ENCODE data around the gene ZCCHC17.

Gene ZCCHC17

DNA sequence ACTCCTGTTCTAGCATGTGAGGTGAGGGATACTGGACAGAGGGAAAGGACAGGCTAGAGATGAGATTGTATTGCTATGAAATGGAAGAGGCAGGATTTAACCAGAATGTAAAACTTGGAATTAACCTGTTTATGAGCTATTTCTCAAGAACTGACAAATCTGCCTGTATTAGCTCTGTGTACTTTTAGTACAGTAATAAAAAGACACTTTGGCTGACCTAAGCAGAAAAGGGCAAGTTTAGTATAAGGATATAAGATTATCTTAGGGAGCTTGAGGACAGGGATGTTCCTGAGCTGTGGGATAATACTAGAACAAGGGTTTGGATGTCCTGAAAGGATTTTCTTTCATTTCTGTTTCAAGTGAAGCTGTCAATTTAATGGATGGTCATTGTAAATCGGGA, 11.2 kb downstream of the ZCCHC17 start:
- no peak for DNase-seq

DNA sequence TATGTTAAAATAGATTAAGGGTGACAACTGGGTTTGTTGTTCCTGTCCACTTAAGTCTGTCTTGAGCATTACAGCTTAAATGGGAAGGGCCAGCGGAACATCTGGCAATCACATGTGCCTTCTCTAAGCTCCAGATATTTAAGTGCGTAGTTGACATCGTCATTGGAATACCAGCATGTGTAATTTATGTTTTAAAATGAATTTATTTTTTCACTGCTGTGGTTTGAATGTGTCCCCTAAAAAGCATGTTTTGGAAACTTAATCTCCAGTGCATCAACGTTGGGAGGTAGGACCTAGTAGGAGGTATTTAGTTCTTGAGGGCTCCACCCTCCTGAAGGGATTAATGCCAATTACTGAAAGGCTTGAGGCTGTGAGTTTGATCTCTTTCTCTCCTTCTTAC, 13.4 kb downstream of the ZCCHC17 start:
- DNase-seq = no peak

DNA sequence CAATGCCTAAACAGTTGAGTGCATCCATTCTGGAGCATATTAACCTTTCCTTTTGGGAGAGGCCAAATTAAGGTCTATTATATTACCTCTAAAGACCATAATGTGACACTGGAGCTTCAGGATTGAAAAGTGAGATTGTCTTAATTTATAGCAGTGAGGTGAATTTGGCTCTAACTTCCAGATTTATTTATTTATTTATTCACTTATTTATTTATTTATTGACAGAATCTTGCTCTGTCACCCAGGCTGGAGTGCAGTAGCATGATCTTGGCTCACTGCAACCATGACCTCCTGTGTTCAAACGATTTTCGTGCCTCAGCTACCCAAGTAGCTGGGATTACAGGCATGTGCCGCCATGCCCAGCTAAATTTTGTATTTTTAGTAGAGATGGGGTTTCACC, 19.1 kb downstream of the ZCCHC17 start:
- no peak for DNase-seq

DNA sequence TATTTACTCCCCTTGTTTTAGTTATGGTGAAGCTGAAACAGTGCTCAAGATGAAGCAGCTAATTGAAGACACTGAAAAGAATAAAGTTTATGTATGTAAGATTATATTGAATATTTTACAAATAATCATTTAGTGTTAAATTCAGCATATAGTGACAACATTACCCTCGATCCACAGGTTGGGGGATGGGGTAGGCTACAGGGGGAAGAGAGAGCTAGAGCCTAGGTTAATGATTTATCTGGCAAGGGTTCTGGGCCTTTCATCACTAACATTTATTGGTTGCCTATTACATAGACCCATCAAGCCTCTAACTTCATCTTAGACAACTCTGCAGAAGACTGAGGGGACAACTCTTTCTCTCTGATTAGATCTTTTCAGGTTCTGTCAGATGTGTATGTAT, 21.3 kb downstream of the ZCCHC17 start:
- DNase-seq = no peak

DNA sequence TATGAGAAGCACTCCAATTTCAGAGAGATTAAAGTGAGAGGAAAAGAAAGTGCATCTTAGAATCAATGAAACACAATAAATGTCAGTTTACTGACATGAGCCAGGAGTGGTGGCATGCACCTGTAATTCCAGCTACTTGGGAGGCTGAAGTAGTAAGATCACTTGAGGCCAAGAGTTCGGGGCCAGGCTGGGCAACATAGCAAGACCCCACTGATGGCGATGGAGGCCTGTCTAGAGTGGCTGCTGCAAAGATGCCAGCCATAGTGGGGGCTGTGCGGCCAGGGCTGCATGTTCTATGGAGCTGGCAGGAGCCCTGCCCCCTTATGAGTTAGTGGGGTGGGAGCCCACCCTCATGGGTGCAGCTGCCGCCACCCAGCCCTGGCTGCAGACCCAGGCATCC, 27.3 kb downstream of the ZCCHC17 start:
- no peak for DNase-seq

DNA sequence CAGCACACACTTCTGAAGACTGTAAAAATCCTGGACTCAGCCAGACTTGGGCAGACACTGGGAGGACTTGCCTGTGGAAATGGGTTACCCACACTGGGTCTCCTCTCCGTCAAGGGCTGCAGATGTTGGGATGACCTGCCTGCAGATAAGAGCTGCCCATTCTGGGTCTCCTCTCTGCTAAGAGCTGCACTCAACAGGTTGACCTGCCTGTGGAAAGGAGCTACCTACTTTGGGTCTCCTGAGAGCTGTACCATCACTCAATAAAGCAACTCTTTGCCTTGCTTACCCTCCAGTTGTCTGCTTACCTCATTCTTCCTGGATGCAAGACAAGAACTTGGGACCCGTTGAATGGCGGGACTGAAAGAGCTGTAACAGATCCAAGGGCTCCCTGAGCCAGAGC, 28.2 kb downstream of the ZCCHC17 start:
- DNase-seq = no peak

DNA sequence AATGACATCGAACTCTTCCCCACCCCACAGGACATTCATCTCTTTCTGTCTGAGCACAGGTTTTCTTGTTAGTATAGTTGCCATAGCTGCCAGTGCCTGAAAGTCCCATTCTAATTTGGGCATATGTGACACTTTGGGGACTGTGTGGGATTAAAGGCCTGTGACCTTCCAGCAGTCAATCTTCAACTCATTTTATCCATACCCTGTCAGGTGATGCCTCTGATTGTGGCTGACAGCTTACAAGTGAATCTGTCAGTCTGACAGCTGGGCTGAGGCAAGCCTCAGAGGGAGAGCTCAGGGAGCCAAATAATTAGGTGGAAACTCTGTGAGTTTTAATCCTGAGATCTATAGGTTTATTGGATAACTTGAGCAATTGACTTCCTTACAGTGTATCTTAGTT, 29.6 kb downstream of the ZCCHC17 start:
- DNase-seq = no peak

DNA sequence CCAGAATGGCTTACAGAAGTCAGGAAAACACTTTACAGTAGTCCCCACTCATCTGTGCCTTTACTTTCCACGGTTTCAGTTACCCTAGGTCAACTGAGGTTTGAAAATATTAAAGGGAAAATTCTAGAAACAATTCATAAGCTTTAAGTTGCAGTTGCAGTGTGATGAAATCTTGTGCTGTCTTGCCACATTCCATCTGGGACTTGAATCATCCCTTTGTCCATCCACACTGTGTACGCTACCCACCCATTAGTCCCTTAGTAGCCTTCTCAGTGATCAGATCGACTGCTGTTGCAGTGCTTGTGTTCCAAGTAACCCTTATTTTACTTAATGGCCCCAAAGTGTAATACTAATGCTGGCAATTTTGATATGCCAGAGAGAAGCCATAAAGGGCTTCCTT, 30.5 kb downstream of the ZCCHC17 start:
- no peak for DNase-seq

DNA sequence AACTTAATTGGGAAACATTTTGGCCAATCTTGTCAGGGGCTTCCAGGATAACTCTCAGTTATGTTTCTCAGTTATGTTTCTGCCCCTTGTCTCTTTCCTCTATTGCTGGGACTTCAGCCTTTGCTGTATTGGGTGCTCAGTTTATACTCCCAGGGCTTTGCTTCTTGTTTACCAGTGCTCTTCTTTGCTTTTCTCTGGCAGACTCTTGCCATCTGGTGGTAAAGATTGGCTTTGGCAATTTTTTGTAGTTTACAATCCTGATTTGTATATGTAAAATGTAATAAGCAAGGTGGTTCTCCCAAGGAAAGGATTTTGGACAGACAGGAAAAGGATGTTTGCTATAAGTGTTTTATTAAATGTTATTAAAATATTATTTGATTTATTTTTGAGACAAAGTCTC, 38.2 kb downstream of the ZCCHC17 start:
- DNase-seq = no peak

DNA sequence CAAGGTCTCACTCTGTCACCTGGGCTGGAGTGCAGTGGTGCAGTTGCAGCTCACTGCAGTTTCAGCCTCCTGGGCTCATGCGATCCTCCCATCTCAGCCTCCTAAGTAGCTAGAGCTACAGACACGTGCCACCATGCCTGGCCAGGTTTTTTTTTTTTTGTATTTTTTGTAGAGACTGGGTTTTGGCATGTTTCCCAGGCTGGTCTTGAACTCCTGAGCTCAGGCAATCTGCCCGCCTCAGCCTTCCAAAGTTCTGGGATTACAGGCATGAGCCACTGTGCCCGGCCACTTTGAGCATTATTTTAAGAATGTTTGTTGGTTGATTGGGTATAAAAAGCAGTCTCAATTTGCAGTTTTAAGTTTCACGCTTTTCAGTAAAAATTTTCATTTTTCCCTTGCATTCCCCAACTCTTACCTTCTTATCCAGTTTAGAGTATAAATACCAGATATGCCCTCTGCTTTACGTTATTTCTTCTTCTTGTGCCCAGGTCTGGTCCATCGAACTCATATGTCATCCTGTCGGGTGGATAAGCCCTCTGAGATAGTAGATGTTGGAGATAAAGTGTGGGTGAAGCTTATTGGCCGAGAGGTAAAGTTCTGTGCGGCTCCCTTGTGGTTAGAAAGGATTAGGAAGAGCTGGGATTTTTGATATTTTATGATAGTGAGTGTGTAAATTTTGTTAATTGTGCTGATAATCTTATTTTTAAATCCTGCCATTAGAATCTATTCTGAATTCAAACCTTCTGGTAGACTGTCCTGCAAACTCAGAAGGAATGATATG, 40.0 kb downstream of the ZCCHC17 start:
- no peak for DNase-seq

DNA sequence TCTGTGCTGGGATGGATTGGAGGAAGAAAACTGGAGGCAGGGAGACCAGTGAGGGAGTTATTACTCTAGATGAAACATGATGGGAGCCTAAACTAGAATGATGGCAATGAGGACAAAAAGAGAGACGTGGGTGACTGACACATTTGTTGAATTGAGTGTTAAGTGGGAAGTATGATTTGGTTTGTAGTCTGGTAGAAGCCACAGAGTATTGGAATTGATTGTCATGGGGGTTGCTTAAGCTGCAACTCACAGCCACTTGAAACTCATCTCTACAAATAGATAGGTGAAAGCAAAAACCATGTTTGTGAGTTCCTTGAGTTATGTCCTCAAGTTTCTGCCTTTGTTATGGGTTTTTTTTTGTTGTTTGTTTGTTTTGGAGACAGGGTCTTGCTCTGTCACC, 47.7 kb downstream of the ZCCHC17 start:
- DNase-seq = no peak

DNA sequence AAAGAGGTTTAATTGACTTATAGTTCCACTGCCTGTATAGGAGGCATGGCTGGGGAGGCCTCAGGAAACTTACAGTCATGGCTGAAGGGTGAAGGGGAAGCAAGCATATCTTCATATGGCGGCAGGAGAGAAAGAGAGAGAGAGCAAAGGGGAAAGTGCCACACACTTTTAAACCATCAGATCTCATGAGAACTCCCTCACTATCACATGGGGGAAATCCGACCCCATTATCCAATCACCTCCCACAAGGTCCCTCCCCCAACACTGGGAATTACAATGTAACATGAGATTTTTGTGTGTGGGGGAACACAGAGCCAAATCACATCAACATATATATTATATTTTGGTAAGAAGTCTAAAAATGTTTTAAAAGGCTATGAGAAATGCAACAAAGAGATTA, 48.8 kb downstream of the ZCCHC17 start:
- no peak for DNase-seq

DNA sequence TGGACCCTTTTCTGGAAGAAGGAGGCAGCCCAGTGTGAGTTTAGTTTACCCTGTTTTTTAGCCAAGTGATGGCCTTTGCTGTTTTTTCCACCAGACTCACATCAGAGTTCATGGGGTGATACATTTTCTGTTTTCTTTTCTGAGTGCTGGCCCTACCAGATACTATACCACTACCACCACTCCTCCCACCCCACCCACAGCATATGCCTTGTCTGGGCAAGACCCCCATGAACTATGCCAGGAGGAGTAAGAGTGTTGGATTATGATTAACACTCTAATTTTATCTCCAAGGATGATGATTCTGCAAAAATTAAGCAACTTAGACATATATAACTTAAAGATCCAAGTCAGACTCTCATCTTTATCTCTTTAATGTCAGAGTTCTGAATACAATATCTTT, 50.0 kb downstream of the ZCCHC17 start:
- DNase-seq = no peak

DNA sequence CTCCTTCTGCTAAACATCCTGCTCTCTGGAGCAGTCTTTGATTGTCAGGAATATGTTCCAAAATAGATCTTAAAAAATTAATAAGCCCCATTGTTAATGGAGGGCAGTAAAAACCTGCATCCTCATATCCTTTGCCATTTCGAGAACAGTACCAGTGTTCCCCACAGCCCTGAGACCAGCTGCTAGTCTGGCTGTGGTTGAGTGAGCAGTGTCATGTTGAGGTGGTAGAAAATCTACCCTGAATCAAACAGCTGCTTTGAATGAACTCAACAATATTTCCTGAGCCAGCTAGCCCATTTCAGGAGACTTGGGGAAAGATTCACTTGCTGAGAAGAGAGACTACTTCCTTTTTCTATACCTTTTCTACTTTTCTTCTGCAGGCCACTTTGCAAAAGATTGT, 51.6 kb downstream of the ZCCHC17 start:
- no peak for DNase-seq

DNA sequence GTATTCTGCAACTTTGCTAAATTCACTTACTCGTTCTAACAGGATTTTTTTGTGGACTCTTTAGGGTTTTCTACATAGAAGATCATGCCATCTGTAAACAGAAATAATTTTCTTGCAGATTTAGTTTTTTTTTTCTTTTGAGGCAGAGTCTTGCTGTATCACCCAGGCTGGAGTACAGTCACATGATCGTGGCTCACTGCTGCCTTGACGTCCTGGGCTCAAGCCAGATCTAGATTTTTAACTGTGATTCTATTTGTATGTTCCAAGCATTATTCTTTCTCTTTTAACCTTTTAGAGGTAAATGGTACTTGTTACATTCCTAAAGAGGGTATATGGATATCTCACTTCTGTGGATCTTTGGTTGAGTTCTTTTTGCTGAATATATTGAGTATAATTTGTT, 57.5 kb downstream of the ZCCHC17 start:
- DNase-seq = no peak

DNA sequence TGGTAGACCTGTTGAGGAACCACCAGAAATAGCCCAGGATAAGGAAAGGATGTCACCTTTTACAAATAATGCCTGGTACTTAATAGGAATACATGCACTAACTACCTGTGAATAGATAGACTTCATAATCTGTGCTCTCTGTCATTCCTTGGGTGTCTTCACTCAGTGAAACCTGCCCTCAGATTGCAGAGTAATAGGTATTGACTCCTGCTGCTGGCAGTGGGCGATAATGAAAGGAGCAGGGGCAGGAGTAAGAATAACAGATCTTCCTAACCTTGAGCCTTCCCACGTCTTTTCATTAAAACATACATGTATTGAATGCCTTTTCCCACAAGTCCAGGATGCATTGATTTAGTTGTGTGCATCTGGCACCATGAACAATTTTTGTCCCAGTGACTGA, 59.6 kb downstream of the ZCCHC17 start:
- DNase-seq = no peak

DNA sequence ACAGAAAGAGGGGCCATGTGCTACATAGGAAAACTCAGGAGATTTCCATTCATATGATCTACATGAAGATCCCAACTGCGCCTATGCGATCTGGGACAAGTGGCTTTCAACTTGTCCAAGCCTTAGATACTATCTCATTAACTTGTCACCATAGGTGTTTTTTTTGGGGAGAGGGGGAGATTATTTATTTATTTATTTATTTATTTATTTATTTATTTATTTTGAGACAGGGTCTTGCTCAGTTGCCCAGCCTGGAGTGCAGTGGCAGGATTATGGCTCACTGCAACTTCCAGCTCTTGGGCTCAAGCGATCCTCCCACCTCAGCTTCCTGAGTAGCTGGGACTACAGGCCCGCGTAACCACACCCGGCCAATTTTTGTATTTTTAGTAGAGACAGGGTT, 64.8 kb downstream of the ZCCHC17 start:
- DNase-seq = no peak

DNA sequence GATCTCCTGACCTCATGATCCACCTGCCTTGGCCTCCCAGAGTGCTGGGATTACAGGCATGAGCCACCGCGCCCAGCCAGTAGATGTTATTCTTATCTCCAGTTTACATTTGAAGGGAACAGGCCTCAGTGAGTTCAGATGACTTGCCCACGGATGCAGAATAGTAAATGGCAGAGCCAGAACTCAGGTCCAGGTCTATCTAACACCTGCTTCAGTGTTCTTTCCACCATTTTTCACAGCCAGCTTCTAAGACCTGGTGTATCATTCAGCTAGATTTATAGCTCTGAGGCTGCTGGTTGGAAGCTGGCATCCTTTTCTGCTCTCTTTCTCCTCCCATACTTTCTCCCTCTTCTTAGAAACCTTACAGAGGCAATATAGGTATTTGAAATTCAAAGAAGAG, 65.2 kb downstream of the ZCCHC17 start:
- DNase-seq = no peak

DNA sequence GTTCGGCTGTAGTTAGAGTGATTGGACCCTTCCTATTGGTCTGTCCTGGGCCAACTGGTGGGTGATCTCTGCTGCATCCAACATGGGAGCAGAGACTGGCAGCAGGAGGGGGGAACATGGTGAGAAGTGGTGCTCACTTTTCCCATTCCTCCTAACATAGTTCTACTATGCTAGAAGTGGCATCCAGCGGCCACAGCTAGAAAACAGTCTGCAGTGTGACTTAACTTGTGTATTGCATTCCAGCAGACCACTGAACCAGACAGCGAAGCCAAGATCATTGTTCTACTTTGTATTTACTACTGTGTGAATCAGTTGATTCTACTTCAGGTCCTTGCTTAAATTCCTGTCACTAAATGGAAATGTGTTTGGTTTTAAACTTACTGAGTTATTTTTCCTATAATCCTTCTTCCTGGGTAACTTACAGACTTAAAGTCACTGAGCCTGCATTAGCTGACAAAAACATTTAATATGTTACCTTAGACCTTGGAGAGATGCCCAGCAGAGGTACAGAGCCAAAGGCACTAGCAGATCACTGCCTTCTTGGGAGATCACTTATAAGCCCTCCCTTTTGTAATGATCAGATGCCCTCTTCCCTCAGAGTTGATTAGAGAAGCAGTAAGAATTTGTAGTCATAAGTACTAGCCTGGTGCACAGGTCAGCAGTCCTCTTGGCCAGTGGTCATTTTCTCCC, 67.9 kb downstream of the ZCCHC17 start:
- no peak for DNase-seq

DNA sequence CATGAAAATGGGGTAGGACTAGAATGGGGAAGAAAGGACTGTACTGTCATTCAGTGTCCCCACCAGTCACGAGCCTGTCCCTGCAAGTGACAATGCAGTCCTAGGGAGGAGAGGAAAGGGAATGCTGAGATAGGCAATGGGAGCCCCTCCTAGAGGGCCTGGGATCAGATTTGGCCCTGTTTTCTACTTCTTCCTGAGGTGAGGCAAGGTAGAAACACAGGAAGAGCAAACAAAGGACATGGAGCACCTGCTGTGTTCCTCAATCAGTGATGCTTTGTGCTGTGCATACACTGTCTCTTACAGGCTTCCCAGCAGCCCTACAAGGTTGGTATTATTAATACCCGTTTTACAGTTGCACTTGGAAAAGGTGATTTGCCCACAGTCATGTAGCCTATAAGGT, 70.0 kb downstream of the ZCCHC17 start:
- DNase-seq = no peak

DNA sequence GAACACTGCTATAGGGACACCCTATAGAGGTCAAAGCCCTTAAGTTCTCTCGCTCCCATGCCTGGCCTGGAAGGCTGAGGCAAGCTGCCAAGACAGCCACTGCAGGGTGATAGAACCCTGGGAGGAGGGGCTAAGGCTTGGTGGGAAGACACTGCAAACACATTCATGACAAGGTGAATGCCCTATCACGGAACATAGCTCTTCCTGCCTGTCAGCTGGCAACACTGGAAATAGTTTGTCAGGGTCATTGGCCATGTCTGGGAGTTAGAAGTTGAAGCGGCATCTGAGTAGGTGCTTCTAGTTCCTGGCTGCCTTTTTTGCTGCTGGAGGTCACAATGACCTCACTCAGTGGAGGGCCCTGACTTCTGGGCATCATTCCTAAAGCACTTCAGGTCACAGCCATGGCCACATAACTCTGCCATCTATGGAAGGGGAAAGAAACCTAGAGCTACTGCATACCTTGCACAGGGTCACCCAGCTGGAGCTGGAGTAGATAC, 71.8 kb downstream of the ZCCHC17 start:
- no peak for DNase-seq

DNA sequence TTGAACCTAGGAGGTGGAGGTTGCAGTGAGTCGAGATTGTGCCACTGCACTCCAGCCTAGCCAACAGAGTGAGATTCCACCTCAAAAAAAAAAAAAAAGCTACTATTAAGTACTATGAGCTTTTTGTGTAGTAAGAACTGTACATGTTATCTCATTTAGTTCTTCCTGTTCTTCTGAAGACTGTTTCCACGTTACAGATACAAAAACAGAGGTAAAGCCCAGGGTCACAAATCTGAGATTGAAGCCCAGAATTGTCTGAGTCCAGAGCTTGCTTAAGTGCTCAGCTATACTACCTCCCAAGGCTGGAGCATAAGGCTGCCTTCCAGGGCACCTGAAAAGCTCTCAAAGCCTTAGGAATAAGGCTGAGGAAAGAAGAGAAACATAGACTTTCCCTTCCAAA, 73.2 kb downstream of the ZCCHC17 start:
- DNase-seq = no peak

DNA sequence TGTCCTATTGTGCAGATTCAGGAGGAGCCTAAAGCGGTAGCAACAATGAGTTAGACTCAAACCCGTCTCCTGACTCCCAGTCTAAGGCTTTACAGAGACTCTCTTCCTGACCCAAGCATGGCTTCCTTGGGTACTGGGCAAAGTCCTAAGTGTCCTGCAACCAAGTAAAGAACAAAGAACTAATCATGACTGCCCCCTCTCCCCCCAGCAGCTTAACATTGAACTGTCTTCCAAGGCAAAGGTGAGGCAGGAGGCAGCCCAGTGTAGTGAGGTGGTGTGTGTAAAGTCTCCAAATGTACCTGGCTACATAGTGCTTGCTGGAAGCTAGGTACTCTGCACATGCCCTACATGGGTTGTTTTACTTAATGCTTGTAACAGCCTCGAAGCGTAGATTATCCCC, 73.7 kb downstream of the ZCCHC17 start:
- DNase-seq = no peak

DNA sequence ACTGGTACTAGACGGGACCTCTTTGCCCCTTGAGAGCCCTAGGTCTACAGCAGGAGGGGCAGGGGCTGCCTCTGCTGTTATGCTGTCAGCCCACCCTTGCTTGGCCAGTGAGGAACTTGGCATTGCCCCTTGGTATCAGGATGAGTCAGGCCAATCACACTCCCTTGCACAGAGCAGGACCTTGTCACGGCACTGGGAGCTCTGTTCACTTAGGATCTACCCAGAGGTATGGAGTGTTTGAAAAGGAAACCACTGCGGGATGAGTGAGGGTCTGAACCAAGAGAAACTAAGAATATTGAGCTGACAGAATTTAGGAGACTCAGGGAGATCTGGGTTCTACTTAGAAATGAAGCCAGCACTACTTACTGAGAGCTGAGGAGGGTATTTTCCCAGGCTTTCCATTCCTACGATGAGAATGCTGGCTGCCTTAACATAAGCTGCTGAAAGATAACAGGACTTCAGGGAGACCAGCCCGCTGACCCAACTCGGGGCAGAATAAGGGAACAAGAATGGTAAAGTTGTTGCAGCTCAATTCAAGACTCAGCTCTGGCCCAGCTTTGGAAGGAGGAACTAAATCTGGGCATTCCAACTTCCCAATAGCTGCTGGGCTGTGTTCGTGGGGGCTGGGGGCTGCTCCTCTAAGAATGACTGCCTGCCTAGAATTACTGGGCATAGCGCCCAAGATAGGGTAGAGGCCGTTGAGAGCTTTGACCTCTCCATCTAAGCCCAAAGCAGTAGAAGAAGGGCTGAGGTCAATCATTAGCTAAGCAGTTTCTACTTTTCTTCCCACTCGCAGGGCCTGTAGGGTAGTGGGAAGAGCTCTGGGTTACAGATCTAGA, 74.5 kb downstream of the ZCCHC17 start:
- no peak for DNase-seq

Measured in activated T-cell treated with anti-CD3 and anti-CD28 coated beads, Interleukin-2, amount 50 U/mL, for 1 hour (primary cell).